ENCODE data around the gene ZNF862. TPM values are rescaled to one million over a fixed set of nuclear protein-coding genes. Genes with fewer than 3 reads are reported as not detected.

The ZNF862 gene
- total and polyA plus RNA-seq, 2 experiments from 2014 or later: 0.94 to 2.3 TPM

- no peaks in the 10 kb centered on the region for H3K36me3 ChIP-seq (ENCODE audit: insufficient read depth)
- no peaks in the 10 kb centered on the region for H3F3A ChIP-seq (replicated peaks; ENCODE audit: low read depth)
- no peak overlapping the region for H3K4me3 ChIP-seq
- Mint-ChIP-seq H3K9me3 (no peaks in the 10 kb centered on the region; the same call in 2 of the 3 replicates), H3K4me3 (no peak overlapping the region), H3K27ac (no peak overlapping the region), H3K4me1 (no peaks in the 10 kb centered on the region; the same call in 1 of the 3 replicates), H3K27me3 (ENCODE audit: insufficient read depth, low read depth, poor library complexity) (peaks cover 14% of the 10 kb centered on the region), H3K36me3 (ENCODE audit: low read depth) (no peaks in the 10 kb centered on the region)
- DNase-seq (ENCODE audit: low spot score) (no peak), ATAC-seq (peak; percentile 14; the same call in 2 of the 3 replicates)
- H3K9me2 ChIP-seq (ENCODE audit: insufficient read depth): no peaks in the 10 kb centered on the region
- TF ChIP-seq JUNB (IDR thresholded peaks at IDR 0.05; ENCODE audit: unreplicated experiment): no peak
- TF ChIP-seq EZH2phosphoT487 (IDR thresholded peaks at IDR 0.05; ENCODE audit: unreplicated experiment): no peak
- TF ChIP-seq, protein P1, sequence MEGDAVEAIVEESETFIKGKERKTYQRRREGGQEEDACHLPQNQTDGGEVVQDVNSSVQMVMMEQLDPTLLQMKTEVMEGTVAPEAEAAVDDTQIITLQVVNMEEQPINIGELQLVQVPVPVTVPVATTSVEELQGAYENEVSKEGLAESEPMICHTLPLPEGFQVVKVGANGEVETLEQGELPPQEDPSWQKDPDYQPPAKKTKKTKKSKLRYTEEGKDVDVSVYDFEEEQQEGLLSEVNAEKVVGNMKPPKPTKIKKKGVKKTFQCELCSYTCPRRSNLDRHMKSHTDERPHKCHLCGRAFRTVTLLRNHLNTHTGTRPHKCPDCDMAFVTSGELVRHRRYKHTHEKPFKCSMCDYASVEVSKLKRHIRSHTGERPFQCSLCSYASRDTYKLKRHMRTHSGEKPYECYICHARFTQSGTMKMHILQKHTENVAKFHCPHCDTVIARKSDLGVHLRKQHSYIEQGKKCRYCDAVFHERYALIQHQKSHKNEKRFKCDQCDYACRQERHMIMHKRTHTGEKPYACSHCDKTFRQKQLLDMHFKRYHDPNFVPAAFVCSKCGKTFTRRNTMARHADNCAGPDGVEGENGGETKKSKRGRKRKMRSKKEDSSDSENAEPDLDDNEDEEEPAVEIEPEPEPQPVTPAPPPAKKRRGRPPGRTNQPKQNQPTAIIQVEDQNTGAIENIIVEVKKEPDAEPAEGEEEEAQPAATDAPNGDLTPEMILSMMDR (conservative IDR thresholded peaks at IDR 0.05; ENCODE audit: low read depth in 2 of 2): peak in 1 of 2 experiments; percentile 17; a peak in 1 of 4 replicates
- no peaks in the 10 kb centered on the region for H4K20me1 ChIP-seq (replicated peaks; ENCODE audit: insufficient read depth)
- H3K27ac ChIP-seq (ENCODE audit: low read depth): no peak overlapping the region
- no peaks in the 10 kb centered on the region for H3K4me1 ChIP-seq (ENCODE audit: insufficient read depth)
- H3K27me3 ChIP-seq (ENCODE audit: insufficient read depth): no peaks in the 10 kb centered on the region
- no peaks in the 10 kb centered on the region for H3K79me2 ChIP-seq (replicated peaks; ENCODE audit: insufficient read depth)
- H2AFZ ChIP-seq: no peak overlapping the region
- no peak overlapping the region for H3K4me2 ChIP-seq
Observed at GRCh38 chr7:149803551-149804074, 34.6 kb upstream of the ZNF862 start.

GRCh38 chr7:149804106-149804505 is 34.1 kb upstream of the ZNF862 start:
- DNase-seq (ENCODE audit: low spot score): no peak
- no peaks in the 10 kb centered on the region for H4K20me1 ChIP-seq (replicated peaks; ENCODE audit: insufficient read depth)
- no peaks in the 10 kb centered on the region for H3K27me3 ChIP-seq (ENCODE audit: insufficient read depth)
- ATAC-seq: no peak
- H2AFZ ChIP-seq: no peak overlapping the region
- H3F3A ChIP-seq (replicated peaks; ENCODE audit: low read depth): no peaks in the 10 kb centered on the region
- no peak overlapping the region for H3K27ac ChIP-seq (ENCODE audit: low read depth)
- H3K4me3 Mint-ChIP-seq: no peak overlapping the region
- H3K9me2 ChIP-seq (ENCODE audit: insufficient read depth): no peaks in the 10 kb centered on the region
- H3K36me3 Mint-ChIP-seq (ENCODE audit: low read depth): no peaks in the 10 kb centered on the region
- H3K27me3 Mint-ChIP-seq (ENCODE audit: insufficient read depth, low read depth, poor library complexity): peaks cover 14% of the 10 kb centered on the region
- H3K4me1 ChIP-seq (ENCODE audit: insufficient read depth): no peaks in the 10 kb centered on the region
- H3K27ac Mint-ChIP-seq: no peak overlapping the region
- no peaks in the 10 kb centered on the region for H3K36me3 ChIP-seq (ENCODE audit: insufficient read depth)
- H3K4me2 ChIP-seq: no peak overlapping the region
- no peaks in the 10 kb centered on the region; the same call in 2 of the 3 replicates for H3K4me1 Mint-ChIP-seq
- no peak overlapping the region for H3K4me3 ChIP-seq
- no peaks in the 10 kb centered on the region for H3K79me2 ChIP-seq (replicated peaks; ENCODE audit: insufficient read depth)
- no peaks in the 10 kb centered on the region; the same call in 2 of the 3 replicates for H3K9me3 Mint-ChIP-seq
- TF ChIP-seq, protein P2, sequence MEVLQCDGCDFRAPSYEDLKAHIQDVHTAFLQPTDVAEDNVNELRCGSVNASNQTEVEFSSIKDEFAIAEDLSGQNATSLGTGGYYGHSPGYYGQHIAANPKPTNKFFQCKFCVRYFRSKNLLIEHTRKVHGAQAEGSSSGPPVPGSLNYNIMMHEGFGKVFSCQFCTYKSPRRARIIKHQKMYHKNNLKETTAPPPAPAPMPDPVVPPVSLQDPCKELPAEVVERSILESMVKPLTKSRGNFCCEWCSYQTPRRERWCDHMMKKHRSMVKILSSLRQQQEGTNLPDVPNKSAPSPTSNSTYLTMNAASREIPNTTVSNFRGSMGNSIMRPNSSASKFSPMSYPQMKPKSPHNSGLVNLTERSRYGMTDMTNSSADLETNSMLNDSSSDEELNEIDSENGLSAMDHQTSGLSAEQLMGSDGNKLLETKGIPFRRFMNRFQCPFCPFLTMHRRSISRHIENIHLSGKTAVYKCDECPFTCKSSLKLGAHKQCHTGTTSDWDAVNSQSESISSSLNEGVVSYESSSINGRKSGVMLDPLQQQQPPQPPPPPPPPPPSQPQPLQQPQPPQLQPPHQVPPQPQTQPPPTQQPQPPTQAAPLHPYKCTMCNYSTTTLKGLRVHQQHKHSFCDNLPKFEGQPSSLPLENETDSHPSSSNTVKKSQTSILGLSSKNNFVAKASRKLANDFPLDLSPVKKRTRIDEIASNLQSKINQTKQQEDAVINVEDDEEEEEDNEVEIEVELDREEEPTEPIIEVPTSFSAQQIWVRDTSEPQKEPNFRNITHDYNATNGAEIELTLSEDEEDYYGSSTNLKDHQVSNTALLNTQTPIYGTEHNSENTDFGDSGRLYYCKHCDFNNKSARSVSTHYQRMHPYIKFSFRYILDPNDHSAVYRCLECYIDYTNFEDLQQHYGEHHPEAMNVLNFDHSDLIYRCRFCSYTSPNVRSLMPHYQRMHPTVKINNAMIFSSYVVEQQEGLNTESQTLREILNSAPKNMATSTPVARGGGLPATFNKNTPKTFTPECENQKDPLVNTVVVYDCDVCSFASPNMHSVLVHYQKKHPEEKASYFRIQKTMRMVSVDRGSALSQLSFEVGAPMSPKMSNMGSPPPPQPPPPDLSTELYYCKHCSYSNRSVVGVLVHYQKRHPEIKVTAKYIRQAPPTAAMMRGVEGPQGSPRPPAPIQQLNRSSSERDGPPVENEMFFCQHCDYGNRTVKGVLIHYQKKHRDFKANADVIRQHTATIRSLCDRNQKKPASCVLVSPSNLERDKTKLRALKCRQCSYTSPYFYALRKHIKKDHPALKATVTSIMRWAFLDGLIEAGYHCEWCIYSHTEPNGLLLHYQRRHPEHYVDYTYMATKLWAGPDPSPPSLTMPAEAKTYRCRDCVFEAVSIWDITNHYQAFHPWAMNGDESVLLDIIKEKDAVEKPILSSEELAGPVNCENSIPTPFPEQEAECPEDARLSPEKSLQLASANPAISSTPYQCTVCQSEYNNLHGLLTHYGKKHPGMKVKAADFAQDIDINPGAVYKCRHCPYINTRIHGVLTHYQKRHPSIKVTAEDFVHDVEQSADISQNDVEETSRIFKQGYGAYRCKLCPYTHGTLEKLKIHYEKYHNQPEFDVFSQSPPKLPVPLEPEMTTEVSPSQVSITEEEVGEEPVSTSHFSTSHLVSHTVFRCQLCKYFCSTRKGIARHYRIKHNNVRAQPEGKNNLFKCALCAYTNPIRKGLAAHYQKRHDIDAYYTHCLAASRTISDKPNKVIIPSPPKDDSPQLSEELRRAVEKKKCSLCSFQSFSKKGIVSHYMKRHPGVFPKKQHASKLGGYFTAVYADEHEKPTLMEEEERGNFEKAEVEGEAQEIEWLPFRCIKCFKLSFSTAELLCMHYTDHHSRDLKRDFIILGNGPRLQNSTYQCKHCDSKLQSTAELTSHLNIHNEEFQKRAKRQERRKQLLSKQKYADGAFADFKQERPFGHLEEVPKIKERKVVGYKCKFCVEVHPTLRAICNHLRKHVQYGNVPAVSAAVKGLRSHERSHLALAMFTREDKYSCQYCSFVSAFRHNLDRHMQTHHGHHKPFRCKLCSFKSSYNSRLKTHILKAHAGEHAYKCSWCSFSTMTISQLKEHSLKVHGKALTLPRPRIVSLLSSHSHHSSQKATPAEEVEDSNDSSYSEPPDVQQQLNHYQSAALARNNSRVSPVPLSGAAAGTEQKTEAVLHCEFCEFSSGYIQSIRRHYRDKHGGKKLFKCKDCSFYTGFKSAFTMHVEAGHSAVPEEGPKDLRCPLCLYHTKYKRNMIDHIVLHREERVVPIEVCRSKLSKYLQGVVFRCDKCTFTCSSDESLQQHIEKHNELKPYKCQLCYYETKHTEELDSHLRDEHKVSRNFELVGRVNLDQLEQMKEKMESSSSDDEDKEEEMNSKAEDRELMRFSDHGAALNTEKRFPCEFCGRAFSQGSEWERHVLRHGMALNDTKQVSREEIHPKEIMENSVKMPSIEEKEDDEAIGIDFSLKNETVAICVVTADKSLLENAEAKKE (CRISPR knock-in tag; IDR thresholded peaks at IDR 0.05): no peak
- no peak for TF ChIP-seq EZH2 (IDR thresholded peaks at IDR 0.05; ENCODE audit: low read depth, unreplicated experiment)
- no peak for TF ChIP-seq POLR2AphosphoS5 (IDR thresholded peaks at IDR 0.05; ENCODE audit: low read depth)
- TF ChIP-seq, protein P3, sequence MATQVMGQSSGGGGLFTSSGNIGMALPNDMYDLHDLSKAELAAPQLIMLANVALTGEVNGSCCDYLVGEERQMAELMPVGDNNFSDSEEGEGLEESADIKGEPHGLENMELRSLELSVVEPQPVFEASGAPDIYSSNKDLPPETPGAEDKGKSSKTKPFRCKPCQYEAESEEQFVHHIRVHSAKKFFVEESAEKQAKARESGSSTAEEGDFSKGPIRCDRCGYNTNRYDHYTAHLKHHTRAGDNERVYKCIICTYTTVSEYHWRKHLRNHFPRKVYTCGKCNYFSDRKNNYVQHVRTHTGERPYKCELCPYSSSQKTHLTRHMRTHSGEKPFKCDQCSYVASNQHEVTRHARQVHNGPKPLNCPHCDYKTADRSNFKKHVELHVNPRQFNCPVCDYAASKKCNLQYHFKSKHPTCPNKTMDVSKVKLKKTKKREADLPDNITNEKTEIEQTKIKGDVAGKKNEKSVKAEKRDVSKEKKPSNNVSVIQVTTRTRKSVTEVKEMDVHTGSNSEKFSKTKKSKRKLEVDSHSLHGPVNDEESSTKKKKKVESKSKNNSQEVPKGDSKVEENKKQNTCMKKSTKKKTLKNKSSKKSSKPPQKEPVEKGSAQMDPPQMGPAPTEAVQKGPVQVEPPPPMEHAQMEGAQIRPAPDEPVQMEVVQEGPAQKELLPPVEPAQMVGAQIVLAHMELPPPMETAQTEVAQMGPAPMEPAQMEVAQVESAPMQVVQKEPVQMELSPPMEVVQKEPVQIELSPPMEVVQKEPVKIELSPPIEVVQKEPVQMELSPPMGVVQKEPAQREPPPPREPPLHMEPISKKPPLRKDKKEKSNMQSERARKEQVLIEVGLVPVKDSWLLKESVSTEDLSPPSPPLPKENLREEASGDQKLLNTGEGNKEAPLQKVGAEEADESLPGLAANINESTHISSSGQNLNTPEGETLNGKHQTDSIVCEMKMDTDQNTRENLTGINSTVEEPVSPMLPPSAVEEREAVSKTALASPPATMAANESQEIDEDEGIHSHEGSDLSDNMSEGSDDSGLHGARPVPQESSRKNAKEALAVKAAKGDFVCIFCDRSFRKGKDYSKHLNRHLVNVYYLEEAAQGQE (IDR thresholded peaks at IDR 0.05; ENCODE audit: unreplicated experiment): no peak
- TF ChIP-seq EZH2phosphoT487 (IDR thresholded peaks at IDR 0.05; ENCODE audit: unreplicated experiment): no peak
- TF ChIP-seq CREB1 (CRISPR knock-in tag; IDR thresholded peaks at IDR 0.05; ENCODE audit: low read depth): no peak
- TF ChIP-seq STAT1 (IDR thresholded peaks at IDR 0.05; ENCODE audit: unreplicated experiment): no peak
- no peak for TF ChIP-seq JUNB (IDR thresholded peaks at IDR 0.05; ENCODE audit: unreplicated experiment)
- TF ChIP-seq NANOG (IDR thresholded peaks at IDR 0.05; ENCODE audit: borderline replicate concordance): no peak
